Tibial artery (tissue), 4 donors: ENCODE results near the gene KCND2.
"Not testable (repeated sequence)": the region's sequence is repeated elsewhere in the genome, so short reads cannot be mapped to it uniquely, and the experiment has no call there.

Source experiments
- DNase-seq, 2 donors: peaks; one replicate each; pipeline ENCODE4 v3.0.0-alpha.2; 2019
- H3K27ac ChIP-seq, 2 donors: fragments of 200-600 bp; sonication (generic) in 1 of 2; 1 replicate in 1 of 2; 2 replicates in 1 of 2; pipeline ENCODE4 v1.5.1; 2018 to 2019; ENCODE audit warnings: mild to moderate bottlenecking in 1 of 2
- H3K27me3 ChIP-seq, 2 donors: fragments of 200-600 bp; sonication (generic) in 1 of 2; one replicate each; pipeline versions ENCODE4 v1.5.1 to v1.6.0; 2016 to 2019
- H3K36me3 ChIP-seq, 3 donors: fragments of 200-600 bp; sonication (generic) in 2 of 3; one replicate each; pipeline ENCODE4 v1.5.1; 2016 to 2019; ENCODE audit warnings: mild to moderate bottlenecking in 2 of 3
- H3K4me1 ChIP-seq, 4 donors: fragments of 200-600 bp; sonication (generic) in 2 of 4; 1 replicate in 3 of 4; 2 replicates in 1 of 4; pipeline ENCODE4 v1.5.1; 2016 to 2019
- H3K4me3 ChIP-seq, 2 donors: fragments of 200-600 bp; sonication (generic) in 1 of 2; 1 replicate in 1 of 2; 2 replicates in 1 of 2; pipeline ENCODE4 v1.5.1; 2018 to 2019; ENCODE audit warnings: mild to moderate bottlenecking in 2 of 2
- H3K9me3 ChIP-seq, 3 donors: fragments of 200-600 bp; sonication (generic) in 1 of 3; one replicate each; pipeline ENCODE4 v1.5.1; 2016 to 2019
- CTCF ChIP-seq, 2 experiments: fragments of 200-600 bp in 1 of 2; fragments of 450-650 bp in 1 of 2; IDR thresholded peaks; one replicate each; pipeline ENCODE4 v1.5.1; 2017 to 2019; ENCODE audit warnings: antibody characterized with exemption in 2 of 2, mild to moderate bottlenecking in 1 of 2, moderate library complexity in 1 of 2
- intact Hi-C: fragments of 100-400 bp; cut with DNase I; formaldehyde crosslinking; loops from one replicate; pipeline ENCODE4 v1.15.0; 2023; ENCODE audit warnings: low total_unique reads

The KCND2 gene

DNA sequence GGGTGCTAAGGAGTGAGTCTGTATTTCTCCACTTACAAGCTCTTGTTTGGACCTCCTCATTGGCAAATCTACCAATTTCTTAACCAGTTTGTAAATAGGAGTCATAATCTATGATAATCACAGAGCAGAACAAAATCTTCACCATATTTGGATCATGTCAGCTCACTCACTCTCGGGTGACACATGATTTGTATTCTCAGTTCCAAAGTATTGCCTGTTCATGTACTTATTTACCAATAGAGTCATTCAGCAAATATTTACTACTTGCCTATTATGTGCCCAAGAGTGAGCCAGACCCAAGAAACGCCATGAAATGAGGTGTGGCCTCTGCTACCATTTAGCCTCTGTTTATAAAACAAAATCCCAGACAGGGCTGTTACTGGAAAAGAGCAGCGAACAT is 470.2 kb downstream of the KCND2 start:
- Histone ChIP-seq H3K36me3 (no peaks in the 10 kb centered on the region), H3K9me3 (no peaks in the 10 kb centered on the region), H3K27me3 (no peaks in the 10 kb centered on the region), H3K4me1 (no peaks in the 10 kb centered on the region), H3K4me3 (no peak overlapping the region), H3K27ac (no peak overlapping the region)
- DNase-seq: no peak
- intact Hi-C loops: no loop called here
- TF ChIP-seq CTCF (IDR thresholded peaks at IDR 0.05): no peak

DNA sequence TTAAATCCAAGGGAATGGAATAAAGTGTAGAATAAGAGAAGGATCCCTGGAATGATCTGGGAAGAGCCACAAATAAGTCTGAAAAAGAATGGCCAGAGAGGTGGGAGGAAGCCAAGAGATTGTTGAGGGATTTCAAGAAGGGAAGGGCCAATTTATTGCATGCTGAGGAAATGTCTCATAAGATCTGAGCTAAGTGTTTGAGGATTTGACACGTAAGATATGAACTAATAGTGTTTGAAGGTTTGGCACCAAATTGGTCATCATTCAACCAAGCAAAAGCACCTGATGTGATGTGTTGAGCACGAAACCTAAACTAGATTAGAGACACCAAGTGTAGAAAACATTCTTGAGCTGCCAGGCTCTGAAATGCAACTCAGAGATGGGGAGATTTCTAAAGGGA is 487.1 kb downstream of the KCND2 start:
- H3K27me3 ChIP-seq: no peaks in the 10 kb centered on the region
- no peaks in the 10 kb centered on the region for H3K9me3 ChIP-seq
- H3K4me1 ChIP-seq: no peaks in the 10 kb centered on the region
- TF ChIP-seq CTCF (IDR thresholded peaks at IDR 0.05): no peak
- H3K36me3 ChIP-seq: no peaks in the 10 kb centered on the region
- no peak overlapping the region for H3K27ac ChIP-seq
- intact Hi-C loops: no loop called here
- H3K4me3 ChIP-seq: no peak overlapping the region
- no peak for DNase-seq

DNA sequence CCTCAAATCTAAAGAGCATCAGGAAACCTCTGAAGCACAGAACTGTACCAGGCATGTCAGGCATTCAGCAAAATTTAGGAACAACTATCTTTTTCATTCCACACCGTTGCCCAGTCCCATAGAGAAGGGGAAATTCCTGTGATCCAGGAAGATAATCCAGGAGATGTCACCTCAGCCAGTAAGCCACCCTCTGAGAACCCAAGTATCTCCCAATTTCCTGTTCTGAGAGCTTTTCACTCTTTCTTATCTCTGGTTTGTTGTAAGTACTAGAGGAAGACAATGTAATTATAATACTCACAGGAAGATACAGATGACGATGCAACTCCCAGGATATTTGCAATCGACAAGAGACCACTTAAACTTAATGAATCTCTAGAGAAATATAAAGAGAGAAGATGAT is 487.9 kb downstream of the KCND2 start:
- DNase-seq: no peak

GRCh38 chr7:120770206-120770605 is 497.2 kb downstream of the KCND2 start:
- H3K27ac ChIP-seq: no peak overlapping the region
- no peaks in the 10 kb centered on the region for H3K27me3 ChIP-seq
- intact Hi-C loops: no loop called here

More for the DNA sequence above, 487.9 kb downstream of the KCND2 start:
- H3K27ac ChIP-seq: no peak overlapping the region
- intact Hi-C loops: no loop called here
- no peaks in the 10 kb centered on the region for H3K36me3 ChIP-seq
- no peak overlapping the region for H3K4me3 ChIP-seq
- TF ChIP-seq CTCF (IDR thresholded peaks at IDR 0.05): no peak
- no peaks in the 10 kb centered on the region for H3K27me3 ChIP-seq
- no peaks in the 10 kb centered on the region for H3K9me3 ChIP-seq
- H3K4me1 ChIP-seq: no peaks in the 10 kb centered on the region

DNA sequence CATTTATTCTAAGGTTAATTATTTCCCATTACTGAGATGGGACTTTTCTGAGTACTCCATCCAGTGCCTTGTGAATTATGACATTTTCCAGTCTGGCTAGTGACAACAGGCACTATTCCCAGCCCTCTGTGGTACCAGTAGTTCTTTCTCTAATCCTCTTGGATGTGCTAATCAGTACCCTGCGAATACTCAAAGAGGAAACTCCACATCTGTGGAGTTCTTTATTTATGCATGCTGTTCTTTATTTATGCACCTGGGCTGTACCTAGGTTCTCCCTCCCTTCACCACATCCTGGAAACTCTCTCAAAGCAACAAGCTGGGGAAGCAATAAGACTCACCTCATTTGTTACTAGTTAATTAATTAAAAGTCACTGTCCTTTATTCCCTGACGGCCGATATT is 501.5 kb downstream of the KCND2 start:
- no peaks in the 10 kb centered on the region for H3K27me3 ChIP-seq
- H3K27ac ChIP-seq: no peak overlapping the region
- H3K36me3 ChIP-seq: no peaks in the 10 kb centered on the region
- DNase-seq: no peak
- no peaks in the 10 kb centered on the region for H3K4me1 ChIP-seq
- H3K9me3 ChIP-seq: no peaks in the 10 kb centered on the region
- no peak overlapping the region for H3K4me3 ChIP-seq
- TF ChIP-seq CTCF (IDR thresholded peaks at IDR 0.05): no peak
- intact Hi-C loops: no loop called here

More at GRCh38 chr7:120770206-120770605, 497.2 kb downstream of the KCND2 start:
- Histone ChIP-seq H3K4me1 (no peaks in the 10 kb centered on the region), H3K36me3 (no peaks in the 10 kb centered on the region), H3K9me3 (no peaks in the 10 kb centered on the region), H3K4me3 (no peak overlapping the region)
- no peak for DNase-seq
- TF ChIP-seq CTCF (IDR thresholded peaks at IDR 0.05): no peak

DNA sequence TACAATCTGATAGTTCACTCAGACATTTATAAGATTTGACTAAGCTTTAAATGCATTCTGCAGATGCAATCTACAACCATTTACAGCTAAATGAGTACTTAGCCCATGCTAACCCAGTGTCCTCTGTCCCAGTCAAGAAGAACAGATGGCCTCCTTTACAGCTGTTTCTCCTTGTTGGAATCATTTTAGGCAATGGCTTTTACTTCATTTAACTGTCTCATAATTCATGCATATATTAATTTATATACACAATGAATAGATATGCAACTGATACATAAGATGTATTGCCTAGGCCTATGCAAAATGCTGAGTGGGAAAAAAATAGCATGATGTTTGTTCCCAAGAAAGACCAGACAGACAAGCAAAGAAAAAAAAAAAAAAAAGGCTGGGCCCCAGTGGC is 502.8 kb downstream of the KCND2 start:
- no peak for DNase-seq
- Histone ChIP-seq H3K4me3 (no peak overlapping the region), H3K27ac (no peak overlapping the region), H3K4me1 (no peaks in the 10 kb centered on the region), H3K9me3 (no peaks in the 10 kb centered on the region), H3K36me3 (no peaks in the 10 kb centered on the region), H3K27me3 (no peaks in the 10 kb centered on the region)
- no peak for TF ChIP-seq CTCF (IDR thresholded peaks at IDR 0.05)
- intact Hi-C loops: no loop called here

- H3K27me3 ChIP-seq, intact Hi-C loops, H3K4me1 ChIP-seq, H3K36me3 ChIP-seq, H3K9me3 ChIP-seq, H3K27ac ChIP-seq, H3K4me3 ChIP-seq: not testable (repeated sequence)
- DNase-seq: peak in 1 of 2 donors; percentile 21
Observed at GRCh38 chr7:120779078-120779477, 506.1 kb downstream of the KCND2 start.

- H3K36me3 ChIP-seq, intact Hi-C loops, H3K4me1 ChIP-seq, H3K27ac ChIP-seq, H3K27me3 ChIP-seq, H3K4me3 ChIP-seq, H3K9me3 ChIP-seq, DNase-seq: not testable (repeated sequence)
Observed at GRCh38 chr7:120780451-120780850, 507.5 kb downstream of the KCND2 start.
